ENCODE measurements around the gene GMDS. TPM values are rescaled to one million over a fixed set of nuclear protein-coding genes. Genes with fewer than 3 reads are reported as not detected.

The GMDS gene
- total RNA-seq, 4 donors from 2014 or later: 8.7 to 23.1 (median 18.4) TPM

GRCh38 chr6:1619098-1619672 lies 626.2 kb downstream of the GMDS start:
- no peak for DNase-seq (ENCODE audit: low spot score in 2 of 2)
- 40 to 52% methylated on average over 39 to 40 of the region's 40 CpGs for WGBS, 2 donors
- TF ChIP-seq, protein P1, sequence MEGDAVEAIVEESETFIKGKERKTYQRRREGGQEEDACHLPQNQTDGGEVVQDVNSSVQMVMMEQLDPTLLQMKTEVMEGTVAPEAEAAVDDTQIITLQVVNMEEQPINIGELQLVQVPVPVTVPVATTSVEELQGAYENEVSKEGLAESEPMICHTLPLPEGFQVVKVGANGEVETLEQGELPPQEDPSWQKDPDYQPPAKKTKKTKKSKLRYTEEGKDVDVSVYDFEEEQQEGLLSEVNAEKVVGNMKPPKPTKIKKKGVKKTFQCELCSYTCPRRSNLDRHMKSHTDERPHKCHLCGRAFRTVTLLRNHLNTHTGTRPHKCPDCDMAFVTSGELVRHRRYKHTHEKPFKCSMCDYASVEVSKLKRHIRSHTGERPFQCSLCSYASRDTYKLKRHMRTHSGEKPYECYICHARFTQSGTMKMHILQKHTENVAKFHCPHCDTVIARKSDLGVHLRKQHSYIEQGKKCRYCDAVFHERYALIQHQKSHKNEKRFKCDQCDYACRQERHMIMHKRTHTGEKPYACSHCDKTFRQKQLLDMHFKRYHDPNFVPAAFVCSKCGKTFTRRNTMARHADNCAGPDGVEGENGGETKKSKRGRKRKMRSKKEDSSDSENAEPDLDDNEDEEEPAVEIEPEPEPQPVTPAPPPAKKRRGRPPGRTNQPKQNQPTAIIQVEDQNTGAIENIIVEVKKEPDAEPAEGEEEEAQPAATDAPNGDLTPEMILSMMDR (IDR thresholded peaks at IDR 0.05): no peak
- TF ChIP-seq POLR2A (IDR thresholded peaks at IDR 0.05): no peak
- intact Hi-C loops (cut with DNase I; ENCODE audit: low total_unique reads): no loop called here
- H3K4me3 ChIP-seq (ENCODE audit: low read depth, poor library complexity, severe bottlenecking): no peak overlapping the region

- no peak for DNase-seq (ENCODE audit: low spot score in 2 of 2)
- H3K4me3 ChIP-seq (ENCODE audit: low read depth, poor library complexity, severe bottlenecking): no peak overlapping the region
- no peak for TF ChIP-seq POLR2A (IDR thresholded peaks at IDR 0.05)
- TF ChIP-seq, protein P1 (IDR thresholded peaks at IDR 0.05): no peak
- intact Hi-C loops (cut with DNase I; ENCODE audit: low total_unique reads): no loop called here
- WGBS, 2 donors: 73% methylated on average over 30 to 31 of the region's 31 CpGs
Measured at GRCh38 chr6:1618311-1619097, 626.9 kb downstream of the GMDS start.

DNA sequence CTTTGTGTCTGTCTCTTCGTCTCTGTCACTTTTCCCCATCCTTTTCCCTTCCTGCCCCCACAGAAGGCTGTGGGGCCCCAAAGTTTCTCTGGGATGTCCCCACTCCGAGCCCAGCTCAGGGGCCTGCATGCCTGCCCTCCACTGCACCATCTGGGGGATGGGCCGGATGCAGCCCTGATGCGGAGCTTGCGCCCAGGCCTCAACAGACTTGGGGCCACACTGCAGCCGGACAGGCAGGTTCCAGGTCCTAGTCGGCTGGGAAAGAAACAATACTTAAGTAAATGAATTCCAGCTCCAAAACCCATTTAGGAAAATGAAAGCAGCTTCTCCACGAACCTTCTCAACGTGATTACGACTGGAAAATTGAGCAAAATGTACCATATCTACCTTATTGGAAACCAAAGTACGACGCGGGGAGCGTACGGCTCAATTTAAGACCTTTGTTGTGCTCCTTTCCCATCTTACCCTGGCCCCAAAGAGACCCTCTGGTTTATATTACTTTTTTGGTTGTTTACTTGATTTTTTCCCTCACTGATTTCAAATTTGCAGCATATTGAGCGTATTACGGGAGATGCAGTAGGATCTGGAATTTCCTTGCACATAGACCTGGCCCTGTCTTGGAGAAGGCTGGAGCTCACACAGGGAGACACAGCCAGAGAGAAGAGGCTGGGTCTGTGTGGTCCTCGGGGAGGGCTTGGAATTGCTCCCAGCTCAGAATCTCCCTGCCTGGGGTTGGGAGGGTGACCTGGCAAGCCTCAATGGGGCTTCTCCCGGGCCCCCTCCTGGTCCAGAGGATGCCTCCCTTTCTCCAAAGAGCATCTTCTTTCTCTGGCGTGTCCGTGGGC lies 627.7 kb downstream of the GMDS start:
- WGBS, 2 donors: 81 to 85% methylated on average over 21 of the region's 21 CpGs
- no peak for DNase-seq (ENCODE audit: low spot score in 2 of 2)
- intact Hi-C loops (cut with DNase I; ENCODE audit: low total_unique reads): no loop called here
- TF ChIP-seq, protein P1 (IDR thresholded peaks at IDR 0.05): no peak
- no peak for TF ChIP-seq POLR2A (IDR thresholded peaks at IDR 0.05)
- no peak overlapping the region for H3K4me3 ChIP-seq (ENCODE audit: low read depth, poor library complexity, severe bottlenecking)

DNA sequence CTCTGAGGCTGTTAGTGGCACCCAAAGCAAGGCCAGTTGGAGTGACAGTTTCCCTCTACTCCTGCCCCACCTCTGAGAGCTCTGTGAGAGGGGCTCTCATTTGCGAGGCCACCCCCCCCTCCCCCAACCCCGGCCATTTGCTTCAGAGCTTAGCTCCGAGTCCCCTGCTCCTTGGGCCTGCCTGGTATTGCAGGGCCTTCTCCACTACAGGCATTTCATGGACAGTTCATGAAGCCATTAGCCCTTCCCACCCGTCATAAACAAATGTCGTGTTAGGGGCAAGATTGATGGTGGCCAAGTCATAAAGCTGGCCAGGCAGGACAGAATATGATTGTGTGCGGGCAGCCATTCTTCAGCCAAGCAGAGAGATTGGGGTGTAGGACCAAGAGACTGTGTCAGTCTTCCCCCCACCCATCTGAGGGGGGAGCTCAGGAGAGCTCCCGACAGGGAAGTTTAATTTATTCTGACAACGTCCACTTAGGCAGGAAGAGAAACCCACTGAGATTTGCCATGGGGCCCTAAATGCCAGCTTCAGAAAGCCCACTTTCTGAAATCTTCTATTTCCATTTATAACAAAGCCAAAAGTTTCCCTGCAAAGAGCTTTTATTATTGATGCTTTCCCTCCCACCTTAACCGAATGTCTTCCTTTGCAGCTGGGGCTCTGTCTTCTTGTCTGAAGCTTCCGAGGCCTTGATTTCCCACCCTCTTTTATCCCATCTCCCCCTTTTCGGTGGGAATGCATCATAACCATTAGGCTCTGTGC lies 628.5 kb downstream of the GMDS start:
- no peak overlapping the region for H3K4me3 ChIP-seq (ENCODE audit: low read depth, poor library complexity, severe bottlenecking)
- DNase-seq (ENCODE audit: low spot score in 2 of 2): no peak
- TF ChIP-seq POLR2A (IDR thresholded peaks at IDR 0.05): no peak
- TF ChIP-seq, protein P1 (IDR thresholded peaks at IDR 0.05): no peak
- 79 to 80% methylated on average over 11 of the region's 11 CpGs for WGBS, 2 donors
- intact Hi-C loops (cut with DNase I; ENCODE audit: low total_unique reads): no loop called here

GRCh38 chr6:1615853-1616420 lies 629.5 kb downstream of the GMDS start:
- 74 to 76% methylated on average over 10 of the region's 10 CpGs for WGBS, 2 donors
- no peak for DNase-seq (ENCODE audit: low spot score in 2 of 2)
- intact Hi-C loops (cut with DNase I; ENCODE audit: low total_unique reads): no loop called here
- TF ChIP-seq POLR2A (IDR thresholded peaks at IDR 0.05): no peak
- TF ChIP-seq, protein P1 (IDR thresholded peaks at IDR 0.05): no peak
- no peak overlapping the region for H3K4me3 ChIP-seq (ENCODE audit: low read depth, poor library complexity, severe bottlenecking)
